ENCODE results near the gene ADAMTS2.

The ADAMTS2 gene

GRCh38 chr5:179209359-179210150 lies 135.7 kb downstream of the ADAMTS2 start:
- TF ChIP-seq, protein P1, sequence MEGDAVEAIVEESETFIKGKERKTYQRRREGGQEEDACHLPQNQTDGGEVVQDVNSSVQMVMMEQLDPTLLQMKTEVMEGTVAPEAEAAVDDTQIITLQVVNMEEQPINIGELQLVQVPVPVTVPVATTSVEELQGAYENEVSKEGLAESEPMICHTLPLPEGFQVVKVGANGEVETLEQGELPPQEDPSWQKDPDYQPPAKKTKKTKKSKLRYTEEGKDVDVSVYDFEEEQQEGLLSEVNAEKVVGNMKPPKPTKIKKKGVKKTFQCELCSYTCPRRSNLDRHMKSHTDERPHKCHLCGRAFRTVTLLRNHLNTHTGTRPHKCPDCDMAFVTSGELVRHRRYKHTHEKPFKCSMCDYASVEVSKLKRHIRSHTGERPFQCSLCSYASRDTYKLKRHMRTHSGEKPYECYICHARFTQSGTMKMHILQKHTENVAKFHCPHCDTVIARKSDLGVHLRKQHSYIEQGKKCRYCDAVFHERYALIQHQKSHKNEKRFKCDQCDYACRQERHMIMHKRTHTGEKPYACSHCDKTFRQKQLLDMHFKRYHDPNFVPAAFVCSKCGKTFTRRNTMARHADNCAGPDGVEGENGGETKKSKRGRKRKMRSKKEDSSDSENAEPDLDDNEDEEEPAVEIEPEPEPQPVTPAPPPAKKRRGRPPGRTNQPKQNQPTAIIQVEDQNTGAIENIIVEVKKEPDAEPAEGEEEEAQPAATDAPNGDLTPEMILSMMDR (IDR thresholded peaks at IDR 0.05; ENCODE audit: control extremely low read depth, extremely low read depth, low read depth, missing control alignments): no peak
- ChIA-PET POLR2A (no interaction called here), CTCF (no interaction called here)
- DNase-seq (ENCODE audit: extremely low spot score): no peak

DNA sequence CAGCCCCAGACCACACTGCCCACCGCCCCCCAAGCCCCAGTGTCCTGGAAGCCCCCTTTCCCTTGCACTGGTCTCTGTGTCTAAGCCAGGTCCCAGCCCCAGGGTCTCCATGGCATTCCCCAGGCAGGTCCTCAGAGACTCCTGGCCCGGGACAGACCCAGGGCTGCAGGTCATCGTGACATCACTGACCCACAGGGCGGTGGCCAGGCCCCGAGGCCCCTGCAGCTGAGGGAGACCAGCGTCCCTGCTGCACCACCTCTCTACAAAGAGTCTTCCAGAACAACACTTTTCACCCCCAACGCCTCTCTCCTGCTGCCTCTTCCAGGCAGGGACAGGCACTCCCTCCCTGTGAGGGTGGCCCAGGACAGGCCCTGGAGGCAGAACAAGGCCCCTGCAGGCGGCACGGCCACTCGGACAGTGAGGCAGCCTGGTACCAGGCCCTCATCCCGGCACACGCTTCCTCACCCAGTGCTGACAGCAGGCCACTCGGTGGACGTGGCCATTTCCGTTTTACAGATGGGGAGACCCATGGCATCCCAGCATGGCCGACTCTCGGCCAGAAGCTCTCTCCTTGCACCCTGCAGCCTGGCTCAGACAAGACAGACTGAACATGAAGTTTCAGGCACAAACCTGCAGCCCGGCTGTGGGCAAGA lies 136.4 kb downstream of the ADAMTS2 start:
- TF ChIP-seq, protein P1 (IDR thresholded peaks at IDR 0.05; ENCODE audit: control extremely low read depth, extremely low read depth, low read depth, missing control alignments): no peak
- ChIA-PET POLR2A (no interaction called here), CTCF (no interaction called here)
- DNase-seq (ENCODE audit: extremely low spot score): no peak

- CTCF ChIA-PET: no interaction called here
- POLR2A ChIA-PET: no interaction called here
- no peak for DNase-seq (ENCODE audit: extremely low spot score)
- TF ChIP-seq, protein P1 (IDR thresholded peaks at IDR 0.05; ENCODE audit: control extremely low read depth, extremely low read depth, low read depth, missing control alignments): no peak
Measured at GRCh38 chr5:179207920-179208705, 137.1 kb downstream of the ADAMTS2 start.

- ChIA-PET POLR2A (no interaction called here), CTCF (no interaction called here)
- TF ChIP-seq, protein P1 (IDR thresholded peaks at IDR 0.05; ENCODE audit: control extremely low read depth, extremely low read depth, low read depth, missing control alignments): no peak
- DNase-seq (ENCODE audit: extremely low spot score): no peak
Measured at GRCh38 chr5:179207470-179207869, 137.8 kb downstream of the ADAMTS2 start.

DNA sequence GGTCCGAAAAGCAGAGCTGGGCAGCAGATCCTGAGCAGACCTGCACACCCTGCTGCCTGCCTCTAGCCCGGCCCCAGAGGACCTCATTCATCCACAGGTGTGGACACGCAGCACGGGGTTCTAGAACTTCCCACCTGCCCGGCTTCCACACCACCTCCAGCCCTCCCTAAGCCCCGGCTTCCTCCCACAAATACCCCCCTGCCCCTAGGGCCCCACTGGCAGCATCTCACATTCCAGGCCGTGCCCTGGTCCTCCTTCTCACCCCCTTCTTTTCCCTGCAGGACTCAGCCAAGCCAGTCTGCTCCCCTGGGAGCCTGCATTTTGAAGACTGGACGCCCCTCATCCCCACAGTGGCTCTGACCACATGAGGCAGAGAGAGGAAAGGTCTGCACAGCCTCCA lies 138.9 kb downstream of the ADAMTS2 start:
- CTCF ChIA-PET: no interaction called here
- TF ChIP-seq, protein P1 (IDR thresholded peaks at IDR 0.05; ENCODE audit: control extremely low read depth, extremely low read depth, low read depth, missing control alignments): no peak
- POLR2A ChIA-PET: no interaction called here
- no peak for DNase-seq (ENCODE audit: extremely low spot score)

GRCh38 chr5:179205277-179205676 lies 140.0 kb downstream of the ADAMTS2 start:
- DNase-seq (ENCODE audit: extremely low spot score): no peak
- ChIA-PET POLR2A (no interaction called here), CTCF (no interaction called here)
- TF ChIP-seq, protein P1 (IDR thresholded peaks at IDR 0.05; ENCODE audit: control extremely low read depth, extremely low read depth, low read depth, missing control alignments): no peak
